ENCODE results near the gene SLCO4A1. TPM values are rescaled to one million over a fixed set of nuclear protein-coding genes. Genes with fewer than 3 reads are reported as not detected.
A peak's percentile ranks its signal among the peaks of the same experiment; 100 is the strongest.

SLCO4A1 gene
- total RNA-seq, 3 donors from 2014 or later: 13.3 to 18.5 (median 15.0) TPM

GRCh38 chr20:62604796-62605195, 37.5 kb upstream of the SLCO4A1 start:
- Histone ChIP-seq H3K4me3 (no peak overlapping the region), H3K9me3 (no peaks in the 10 kb centered on the region), H3K4me1 (ENCODE audit: low read depth) (peaks cover 15% of the 10 kb centered on the region), H3K36me3 (ENCODE audit: low read depth) (no peaks in the 10 kb centered on the region)
- ATAC-seq (no peak), DNase-seq (no peak)
- no peak for TF ChIP-seq CTCF (IDR thresholded peaks at IDR 0.05)
- intact Hi-C loops (cut with DNase I, micrococcal nuclease): no loop called here

- no peak for TF ChIP-seq CTCF (IDR thresholded peaks at IDR 0.05)
- Histone ChIP-seq H3K36me3 (ENCODE audit: low read depth) (no peaks in the 10 kb centered on the region), H3K4me3 (no peak overlapping the region), H3K4me1 (ENCODE audit: low read depth) (peaks cover 15% of the 10 kb centered on the region), H3K9me3 (no peaks in the 10 kb centered on the region)
- DNase-seq (no peak), ATAC-seq (no peak)
- intact Hi-C loops (cut with DNase I, micrococcal nuclease): no loop called here
Observed at GRCh38 chr20:62605236-62605943, 36.9 kb upstream of the SLCO4A1 start.

GRCh38 chr20:62606016-62606415, 36.3 kb upstream of the SLCO4A1 start:
- no peak for TF ChIP-seq CTCF (IDR thresholded peaks at IDR 0.05)
- peak; percentile 9 for ATAC-seq
- no peak for DNase-seq
- Histone ChIP-seq H3K4me1 (ENCODE audit: low read depth) (peaks cover 15% of the 10 kb centered on the region), H3K4me3 (no peak overlapping the region), H3K9me3 (no peaks in the 10 kb centered on the region), H3K36me3 (ENCODE audit: low read depth) (no peaks in the 10 kb centered on the region)
- intact Hi-C loops (cut with DNase I, micrococcal nuclease): no loop called here

- Histone ChIP-seq H3K4me1 (ENCODE audit: low read depth) (peaks cover 15% of the 10 kb centered on the region), H3K9me3 (no peaks in the 10 kb centered on the region), H3K4me3 (no peak overlapping the region), H3K36me3 (ENCODE audit: low read depth) (no peaks in the 10 kb centered on the region)
- peak; percentile 35 for ATAC-seq
- no peak for TF ChIP-seq CTCF (IDR thresholded peaks at IDR 0.05)
- peak in 2 of 3 donors; percentile 20 to 66 for DNase-seq
- intact Hi-C loops (cut with DNase I, micrococcal nuclease): no loop called here
Observed at GRCh38 chr20:62606551-62607201, 35.6 kb upstream of the SLCO4A1 start.

- TF ChIP-seq CTCF (IDR thresholded peaks at IDR 0.05): no peak
- DNase-seq (peak in 1 of 3 donors; percentile 44), ATAC-seq (no peak)
- Histone ChIP-seq H3K4me1 (ENCODE audit: low read depth) (peaks cover 15% of the 10 kb centered on the region), H3K36me3 (ENCODE audit: low read depth) (no peaks in the 10 kb centered on the region), H3K4me3 (no peak overlapping the region), H3K9me3 (no peaks in the 10 kb centered on the region)
- intact Hi-C loops (cut with DNase I, micrococcal nuclease): no loop called here
Observed at GRCh38 chr20:62607366-62608217, 34.7 kb upstream of the SLCO4A1 start.

Measured in mucosa of descending colon (tissue), 3 donors.